Stimulated activated CD8-positive, alpha-beta memory T cell treated with anti-CD3 and anti-CD28 coated beads, Interleukin-4, amount 100 ng/mL, for 1 hour (primary cell): ENCODE data around the gene GLTP.
"Not testable (repeated sequence)": the region's sequence is repeated elsewhere in the genome, so short reads cannot be mapped to it uniquely, and the experiment has no call there.

Experiments used
- DNase-seq, 2 donors: peaks; one replicate each; pipeline ENCODE4 v3.0.0-alpha.2; 2020; ENCODE audit warnings: low read depth in 2 of 2, low spot score in 1 of 2

GLTP gene

DNA sequence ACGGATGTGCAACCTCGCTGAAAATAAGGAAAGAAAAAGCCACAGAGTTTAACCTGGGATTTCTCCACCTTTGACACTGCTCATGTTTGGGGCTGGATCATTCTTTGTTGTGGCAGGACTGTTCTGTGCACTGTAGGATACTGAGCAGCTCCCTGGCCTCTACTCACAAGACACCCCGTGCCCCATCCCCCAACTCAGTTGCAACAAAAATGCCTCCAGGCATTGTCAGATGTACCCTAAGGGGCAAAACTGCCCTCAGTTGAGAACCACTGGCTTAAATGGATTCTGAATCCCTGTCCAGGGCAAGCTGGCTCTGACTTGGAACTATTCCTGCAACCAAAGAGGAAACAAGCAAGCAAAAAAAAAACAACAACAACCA lies 2.1 kb downstream of the GLTP start:
- no peak for DNase-seq

DNA sequence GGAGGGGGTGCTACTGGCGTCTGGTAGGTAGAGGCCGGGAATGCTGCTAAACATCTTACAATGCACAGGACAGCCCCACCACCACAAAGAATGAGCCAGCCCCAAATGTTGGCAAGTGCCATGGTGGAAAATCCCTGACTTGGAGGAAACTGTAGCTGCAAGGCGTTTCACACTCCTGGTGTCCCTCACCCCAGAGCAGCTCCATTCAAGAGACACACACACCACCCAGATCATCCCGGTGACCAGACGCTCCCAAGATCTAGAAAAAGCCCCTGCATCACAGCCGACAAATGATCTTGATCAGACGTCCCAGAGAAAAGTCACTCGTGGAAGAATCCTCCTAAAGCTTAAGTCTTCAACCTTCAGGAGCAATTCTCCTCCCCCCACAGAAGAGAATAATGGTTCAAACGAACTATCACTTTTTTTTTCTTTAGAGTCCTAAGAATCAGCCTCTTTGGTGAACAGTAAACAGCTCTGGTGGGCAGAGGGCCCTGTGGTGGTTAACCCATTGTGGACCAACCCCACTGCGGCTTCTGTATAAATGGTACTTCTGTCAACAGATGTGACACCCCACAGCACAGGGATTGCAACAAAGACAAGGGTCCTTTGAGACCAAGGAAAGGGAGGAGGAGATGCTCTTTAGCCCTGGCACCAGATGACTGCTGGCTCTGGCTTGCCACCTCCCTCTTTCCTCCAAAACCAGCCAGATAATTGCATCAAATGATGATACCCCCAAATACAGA lies 2.7 kb downstream of the GLTP start:
- DNase-seq, result no peak

DNA sequence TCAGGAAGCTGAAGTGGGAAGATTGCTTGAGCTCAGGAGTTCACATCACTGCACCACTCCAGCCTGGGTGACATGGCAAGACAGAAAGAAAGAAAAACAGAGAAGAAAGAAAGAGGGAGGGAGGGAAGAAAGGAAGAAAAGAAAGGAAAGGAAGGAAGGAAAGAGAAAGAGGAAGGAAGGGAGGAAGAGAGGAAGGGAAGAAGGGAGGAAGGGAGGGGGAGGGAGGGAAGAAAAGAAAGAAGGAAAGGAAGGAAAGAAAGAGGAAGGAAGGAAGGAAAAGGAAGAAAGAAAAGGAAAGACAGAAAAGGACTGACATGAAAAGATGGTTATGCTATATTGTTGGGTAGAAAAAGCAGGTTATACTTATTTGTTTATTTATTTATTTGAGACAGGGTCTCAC lies 3.9 kb downstream of the GLTP start:
- no peak for DNase-seq

DNA sequence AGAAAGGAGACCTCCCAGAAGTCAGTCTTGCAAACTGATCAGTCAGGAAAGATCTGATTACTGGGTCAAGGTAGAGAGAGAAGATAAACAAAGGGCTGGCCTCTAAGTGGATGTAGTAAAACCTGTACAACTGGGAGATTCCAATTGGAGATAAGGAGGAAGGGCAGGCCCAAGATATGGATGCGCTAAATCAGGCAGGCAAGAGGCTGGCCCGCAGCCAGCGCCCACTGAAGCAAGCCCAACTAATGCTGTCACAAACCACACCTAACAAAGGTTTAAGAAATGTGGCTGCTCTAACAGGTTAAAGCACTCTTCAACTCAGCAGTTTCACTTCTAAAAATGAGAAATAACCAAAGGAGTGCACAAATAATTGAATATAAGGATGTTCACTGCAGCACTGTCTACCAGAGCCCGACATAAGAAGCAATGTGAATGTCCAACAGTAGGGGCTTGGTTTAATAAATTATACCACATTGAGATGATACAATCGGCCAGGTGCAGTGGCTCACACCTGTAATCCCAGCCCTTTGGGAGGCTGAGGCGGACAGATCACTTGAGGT lies 4.7 kb downstream of the GLTP start:
- no peak for DNase-seq

DNA sequence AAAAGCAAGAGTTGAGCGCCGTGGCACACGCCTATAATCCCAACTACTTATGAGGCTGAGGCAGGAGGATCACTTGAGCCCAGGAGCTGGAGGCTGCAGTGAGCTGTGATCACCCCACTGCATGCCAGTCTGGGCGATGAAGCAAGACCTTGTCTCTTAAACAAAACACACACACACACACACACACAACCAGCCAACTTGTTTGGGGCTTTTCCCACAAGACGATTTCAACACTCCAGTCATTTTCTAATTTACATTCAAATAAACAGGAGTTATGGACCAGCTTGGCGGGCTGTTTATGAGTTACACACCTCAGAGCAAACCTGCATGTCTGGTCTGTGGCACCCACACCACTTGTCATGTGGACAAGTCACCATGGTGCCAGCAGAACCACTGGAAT lies 6.7 kb downstream of the GLTP start:
- DNase-seq, result no peak

DNA sequence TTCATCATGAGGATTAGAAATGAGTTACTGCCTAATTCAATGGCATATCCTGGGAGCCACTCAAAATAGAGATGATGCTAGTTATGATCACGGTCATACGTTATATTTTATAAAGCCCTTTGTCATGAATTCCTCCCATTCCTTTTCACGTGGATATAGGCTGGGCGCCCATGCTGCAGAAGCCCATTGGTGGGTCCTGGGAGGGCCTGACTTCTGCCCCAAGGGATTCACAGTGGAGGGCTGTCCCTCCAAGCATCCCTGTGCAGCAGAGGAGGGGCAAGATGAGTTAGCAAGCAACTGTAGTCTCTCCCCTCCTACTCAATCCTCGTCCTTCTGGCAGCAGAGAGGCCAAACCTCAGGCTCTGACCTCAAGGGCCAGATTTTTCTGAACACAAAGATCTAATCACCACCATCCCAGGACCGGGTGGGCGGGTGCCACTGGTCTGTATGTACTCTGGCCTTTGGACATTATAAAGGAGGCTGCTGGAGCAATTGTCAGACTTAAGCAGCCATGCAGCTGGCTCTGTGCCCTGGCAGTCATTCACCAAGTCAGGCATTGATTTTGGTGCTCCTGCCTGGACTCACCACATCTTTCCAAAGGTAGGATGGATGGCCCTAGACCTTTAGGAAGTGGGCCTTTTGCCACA lies 8.6 kb downstream of the GLTP start:
- no peak for DNase-seq

DNA sequence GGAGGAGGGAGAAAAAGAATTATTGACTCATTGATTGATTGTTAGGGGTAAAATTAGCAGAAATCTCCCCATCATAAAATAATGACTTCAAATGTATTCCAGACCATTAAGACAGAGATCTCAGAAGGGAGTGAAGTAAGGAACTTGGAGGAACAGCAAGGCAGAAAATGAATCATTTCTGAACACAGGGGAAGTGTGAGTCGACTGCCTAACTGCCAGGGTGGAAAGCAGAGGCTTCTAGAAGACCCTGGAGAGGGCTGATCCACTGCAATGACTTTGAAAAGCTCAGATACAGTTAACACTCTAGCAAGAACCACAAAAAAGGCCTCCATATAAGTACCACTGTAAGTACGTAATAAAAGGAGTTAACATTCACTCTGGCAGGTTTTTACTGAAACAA lies 9.7 kb downstream of the GLTP start:
- no peak for DNase-seq

DNA sequence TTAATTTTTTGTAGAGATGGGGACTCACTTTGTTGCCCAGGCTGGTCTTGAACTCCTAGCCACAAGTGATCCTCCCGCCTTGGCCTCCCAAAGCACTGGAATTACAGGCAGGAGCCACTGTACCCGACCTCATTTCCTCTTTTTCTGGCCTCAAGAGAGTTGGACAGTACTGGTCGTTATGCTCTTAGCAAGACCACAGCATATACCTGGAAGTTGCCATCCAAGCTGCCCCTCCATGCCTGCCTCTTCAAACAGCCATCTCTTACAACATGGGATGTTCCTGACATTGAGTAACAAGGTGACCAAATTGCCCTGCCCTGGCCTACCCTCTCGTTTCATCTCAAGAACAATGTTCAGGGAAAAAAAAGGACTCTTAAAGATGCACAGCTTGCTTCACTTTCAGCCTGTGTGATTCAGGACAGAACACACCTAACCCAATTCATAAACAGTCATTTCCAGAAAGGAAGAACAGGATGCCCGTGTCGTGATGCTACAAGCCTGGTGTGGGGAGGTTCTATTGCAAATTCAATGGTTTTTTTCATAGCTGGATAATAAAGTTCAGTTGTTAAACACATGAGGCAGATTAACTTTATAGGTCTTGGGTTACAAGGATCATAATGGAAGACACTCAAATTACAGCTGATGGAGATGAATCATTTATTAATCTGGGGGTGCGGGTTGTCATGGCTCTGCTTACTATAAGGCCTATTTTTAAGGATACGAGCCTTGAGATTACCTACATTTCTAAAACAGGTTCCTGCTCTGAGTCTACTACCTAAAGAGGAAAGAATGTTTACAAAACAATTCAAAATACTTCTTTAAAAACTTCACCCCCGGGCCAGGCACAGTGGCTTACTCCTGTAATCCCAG lies 11.9 kb downstream of the GLTP start:
- no peak for DNase-seq

DNA sequence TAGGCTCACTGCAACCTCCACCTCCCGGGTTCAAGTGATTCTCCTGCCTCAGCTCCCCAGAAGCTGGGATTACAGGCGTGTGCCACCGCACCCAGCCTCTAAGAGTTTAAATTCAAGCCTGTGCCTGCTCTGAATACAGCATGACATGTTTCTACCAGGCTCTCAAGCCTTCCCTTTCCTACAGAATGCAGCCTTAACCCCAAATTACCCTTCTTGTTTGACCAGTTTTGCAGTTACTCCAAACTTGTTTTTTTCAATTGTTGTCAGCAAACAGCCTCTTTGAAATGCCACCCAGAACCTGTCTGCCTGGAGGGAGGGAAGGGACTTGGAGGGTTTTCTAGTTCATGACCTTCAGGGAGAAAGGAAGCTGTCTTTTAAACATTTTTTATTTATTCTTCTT lies 15.4 kb downstream of the GLTP start:
- DNase-seq, result no peak

DNA sequence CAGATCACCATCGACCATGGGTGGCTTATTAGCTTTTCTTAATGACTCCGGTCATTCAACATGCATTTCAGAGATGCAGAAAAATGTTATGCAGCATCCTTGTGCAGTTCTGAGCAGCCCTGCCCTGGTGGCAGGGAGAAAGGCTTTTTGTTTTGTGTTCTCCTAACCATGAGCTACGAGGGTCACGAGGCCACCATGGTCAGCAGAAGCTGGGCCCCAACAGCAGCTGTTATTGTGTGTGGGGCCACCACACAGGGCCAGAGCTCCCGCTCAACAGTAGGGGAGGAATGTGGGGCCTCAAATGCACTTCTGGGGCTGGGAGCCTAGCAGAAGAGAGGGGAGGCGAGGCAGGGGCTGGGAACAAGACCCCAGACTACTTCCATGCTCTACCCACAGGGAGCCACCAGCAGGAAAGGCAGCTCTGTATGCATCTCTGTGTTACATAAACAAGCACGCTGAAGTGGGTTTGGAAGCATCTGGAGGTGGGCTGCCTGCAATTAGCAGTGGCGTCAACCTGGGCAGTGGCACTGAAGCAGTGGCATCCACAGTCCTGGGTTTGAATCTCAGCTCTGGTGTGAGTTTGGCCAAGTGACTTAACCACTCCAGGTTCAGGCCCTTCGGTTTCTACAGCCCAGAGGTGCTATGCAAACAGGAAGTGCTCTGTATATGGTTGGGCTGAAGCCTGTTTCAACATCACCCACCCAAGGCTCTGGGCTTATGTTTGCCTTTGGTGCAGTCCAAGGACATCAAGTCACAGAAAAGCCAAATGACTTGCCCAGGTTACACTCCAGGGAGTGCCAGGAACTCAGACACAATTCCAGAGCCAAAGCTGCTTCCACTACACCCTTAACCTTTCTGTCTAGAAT lies 16.3 kb downstream of the GLTP start:
- no peak for DNase-seq

DNA sequence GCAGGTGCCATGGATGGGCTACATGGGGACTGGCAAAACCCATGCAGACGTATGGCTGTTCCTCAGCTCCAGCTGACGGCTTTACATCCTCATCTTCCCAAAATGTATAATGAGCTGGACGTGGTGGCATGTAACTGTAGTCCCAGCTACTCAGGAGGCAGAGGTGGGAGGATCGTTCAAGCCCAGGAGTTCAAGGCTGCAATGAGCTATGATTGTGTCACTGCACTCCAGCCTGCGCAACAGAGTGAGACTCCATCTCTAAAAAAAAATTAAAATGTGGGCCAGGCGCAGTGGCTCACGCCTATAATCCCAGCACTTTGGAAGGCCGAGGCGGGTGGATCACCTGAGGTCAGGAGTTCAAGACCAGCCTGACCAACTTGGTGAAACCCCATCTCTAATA lies 17.9 kb downstream of the GLTP start:
- DNase-seq, result not testable (repeated sequence)

DNA sequence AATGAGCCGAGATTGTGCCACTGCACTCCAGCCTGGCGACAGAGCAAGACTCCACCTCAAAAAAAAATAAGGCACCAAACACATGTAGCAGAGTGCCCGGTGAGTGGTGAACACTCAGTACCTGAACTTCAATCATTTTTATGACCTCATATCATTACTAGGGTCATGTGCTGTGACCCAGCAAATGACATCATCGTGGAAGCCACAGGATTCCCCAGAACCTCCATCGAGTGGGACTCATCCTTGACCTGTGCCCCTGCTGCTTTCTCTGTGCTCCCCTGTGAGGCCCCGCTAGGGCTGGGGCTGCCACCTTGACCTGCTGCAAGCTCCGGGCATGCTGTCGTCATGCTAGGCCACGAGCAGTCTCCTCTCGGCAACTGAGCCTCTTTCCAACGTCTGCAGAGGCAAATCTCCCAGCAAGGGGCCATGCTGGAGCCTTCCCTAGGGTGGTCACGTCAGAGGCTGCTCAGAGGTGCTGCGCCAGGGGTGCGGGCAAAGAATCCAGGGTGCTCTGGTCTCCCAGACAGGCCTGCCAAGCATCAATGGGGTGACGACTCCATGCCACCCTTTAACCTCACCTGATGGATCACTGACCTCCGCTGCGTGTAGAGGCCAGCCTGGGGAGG lies 18.5 kb downstream of the GLTP start:
- no peak for DNase-seq

DNA sequence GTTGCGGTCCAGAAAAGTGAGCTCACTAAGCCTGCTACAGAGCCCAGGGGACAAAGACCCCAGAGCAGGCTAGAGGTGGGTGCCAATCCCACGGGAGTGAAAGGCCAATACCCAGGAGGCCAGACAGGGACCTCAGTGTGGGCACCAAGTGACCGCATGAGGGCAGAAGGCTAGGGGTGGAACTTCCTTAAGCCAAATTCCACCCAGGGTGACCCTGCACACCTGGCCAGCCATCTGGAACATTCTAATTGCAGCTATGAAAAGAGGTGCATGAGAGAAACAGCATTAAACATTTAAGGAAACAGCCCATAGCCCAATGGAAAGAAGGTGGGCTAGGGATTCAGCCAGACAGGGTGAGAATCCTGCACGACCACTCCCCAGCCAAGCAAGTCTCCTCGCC lies 19.4 kb downstream of the GLTP start:
- DNase-seq, result no peak

DNA sequence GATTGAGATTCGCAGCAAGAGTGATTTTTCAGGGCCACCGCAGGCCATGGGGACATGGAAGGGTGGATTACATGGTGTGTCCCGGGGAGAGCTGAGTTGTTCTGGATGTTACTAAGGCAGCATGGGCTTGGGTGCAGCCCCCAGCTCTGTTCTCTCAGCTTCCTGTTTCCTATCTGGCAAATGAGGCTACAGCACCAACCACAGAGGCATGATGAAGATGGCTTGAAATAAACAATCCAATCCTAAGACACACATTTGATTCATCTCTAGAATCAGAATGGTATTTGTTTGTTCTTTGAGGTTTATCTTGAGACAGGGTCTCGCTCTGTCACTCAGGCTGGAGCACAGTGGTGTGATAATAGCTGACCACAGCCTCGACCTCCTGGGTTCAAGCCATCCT lies 21.6 kb downstream of the GLTP start:
- no peak for DNase-seq

DNA sequence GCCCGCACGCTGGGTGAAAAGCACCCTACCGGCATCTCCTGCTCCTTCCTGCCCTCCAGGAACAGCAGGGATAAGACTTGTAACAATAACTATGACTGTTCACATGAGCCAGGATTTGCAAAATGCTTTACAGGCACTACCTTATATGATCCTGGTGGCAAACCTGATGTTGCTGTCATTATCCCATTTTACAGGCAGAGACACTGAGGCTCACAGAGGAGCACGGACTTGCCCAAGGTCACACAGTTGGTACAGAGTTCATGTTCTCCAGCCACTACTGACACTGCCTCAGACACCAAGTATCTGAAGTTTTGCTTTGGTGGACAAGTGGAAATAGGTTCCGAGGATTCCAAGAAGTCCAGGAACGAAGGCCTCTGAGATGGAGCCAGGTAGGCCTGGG lies 22.6 kb downstream of the GLTP start:
- DNase-seq, result no peak

DNA sequence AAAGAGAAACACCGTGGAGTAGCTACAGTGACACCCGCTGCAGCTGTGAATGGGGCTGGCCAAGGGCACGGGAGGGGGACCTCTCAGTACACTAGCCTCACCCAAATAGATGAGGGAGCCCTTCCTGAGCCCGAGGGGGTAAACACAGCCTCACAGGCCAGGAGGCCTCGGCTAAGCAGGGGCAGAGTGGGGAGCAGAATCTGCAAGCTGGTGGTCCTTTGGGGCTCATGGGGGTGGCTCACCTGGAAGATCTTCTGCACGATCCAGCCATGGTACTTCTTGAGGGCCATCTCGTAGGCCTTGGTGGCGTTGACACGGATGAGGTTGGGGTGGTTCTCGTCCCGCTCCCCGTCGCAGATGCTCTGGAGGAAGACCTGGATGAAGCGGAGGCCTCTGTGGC lies 25.0 kb downstream of the GLTP start:
- DNase-seq, result no peak

DNA sequence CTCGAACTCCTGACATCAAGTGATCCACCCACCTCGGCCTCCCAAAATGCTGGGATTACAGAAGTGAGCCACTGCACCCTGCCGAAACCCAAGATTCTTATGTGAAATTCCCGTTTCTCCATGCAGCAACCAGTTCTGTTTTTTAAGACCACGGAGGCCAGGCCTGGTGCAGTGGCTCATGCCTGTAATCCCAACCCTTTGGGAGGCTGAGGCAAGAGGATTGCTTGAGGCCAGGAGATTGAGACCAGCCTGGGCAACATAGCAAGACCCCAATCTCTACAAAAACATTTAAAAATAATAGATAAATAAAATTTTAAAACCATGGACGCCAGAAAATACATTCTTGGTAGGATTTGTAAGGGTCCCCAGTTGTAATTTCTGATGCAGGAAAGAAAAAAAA lies 29.8 kb downstream of the GLTP start:
- DNase-seq, result not testable (repeated sequence)

DNA sequence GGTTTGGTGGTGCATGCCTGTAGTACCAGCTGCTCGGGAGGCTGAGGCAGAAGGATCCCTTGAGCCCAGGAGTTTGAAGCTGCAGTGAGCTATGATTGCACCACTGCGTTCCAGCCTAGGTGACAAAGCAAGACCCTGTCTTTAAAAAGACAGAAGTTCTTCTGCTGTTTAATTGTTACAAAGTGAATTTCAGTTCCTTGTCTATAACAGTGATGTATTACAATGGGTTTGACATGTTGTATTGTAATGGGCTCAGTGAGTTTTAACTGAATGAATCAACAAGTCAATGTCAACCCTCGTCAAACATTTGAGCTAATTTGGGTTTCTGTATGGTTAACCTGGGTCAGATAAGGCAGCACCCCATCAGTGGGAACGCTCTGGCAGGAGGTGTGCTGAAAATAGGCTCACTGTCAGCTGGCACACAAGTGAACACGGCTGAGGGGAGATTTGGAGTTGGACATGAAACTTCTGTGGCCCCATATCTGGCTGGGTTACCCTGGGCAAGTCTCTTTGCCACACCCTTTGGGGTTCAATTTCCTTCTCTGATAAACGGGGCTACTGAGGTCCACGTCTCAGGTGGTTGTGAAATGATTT lies 33.1 kb downstream of the GLTP start:
- DNase-seq, result no peak

DNA sequence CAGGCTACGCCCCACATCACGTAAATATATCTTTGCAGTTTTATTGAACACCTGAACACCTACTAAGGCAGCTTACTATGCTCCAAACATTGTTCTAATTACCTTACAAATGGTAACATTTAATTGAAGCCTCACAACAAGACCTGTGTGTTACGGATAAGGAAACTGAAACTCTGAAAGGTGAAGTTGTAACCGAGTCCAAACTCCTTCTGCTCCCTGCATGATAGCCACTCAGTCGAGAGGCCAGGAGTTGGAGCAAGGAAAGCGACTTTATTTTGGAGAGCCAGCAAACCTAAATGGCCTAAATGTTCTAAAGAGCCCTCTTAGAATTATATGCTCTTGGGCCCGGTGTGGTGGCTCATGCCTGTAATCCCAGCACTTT lies 34.5 kb downstream of the GLTP start:
- no peak for DNase-seq
